Vagina (tissue), 2 donors: ENCODE results near the gene KCNA1.

Experiments used
- POLR2A ChIP-seq, 2 donors: fragments of 450-650 bp; IDR thresholded peaks; one replicate each; pipeline ENCODE4 v1.6.1; 2017; ENCODE audit warnings: antibody characterized with exemption in 2 of 2, mild to moderate bottlenecking in 2 of 2, moderate library complexity in 2 of 2
- POLR2AphosphoS5 ChIP-seq, 2 donors: sonication (generic); formaldehyde crosslinking; IDR thresholded peaks; one replicate each; pipeline ENCODE4 v1.9.0; 2017; ENCODE audit warnings: antibody characterized with exemption in 2 of 2, mild to moderate bottlenecking in 2 of 2, low read depth in 1 of 2; ENCODE audit not compliant: insufficient read depth in 1 of 2
- TF ChIP-seq, protein P1 (sequence below), 3 experiments: fragments of 450-650 bp in 2 of 3; fragments of 200-600 bp in 1 of 3; sonication (generic) in 1 of 3; IDR thresholded peaks; one replicate each; pipeline ENCODE4 v1.5.1; 2017 to 2019; ENCODE audit warnings: antibody characterized with exemption in 3 of 3, mild to moderate bottlenecking in 2 of 3, moderate library complexity in 2 of 3

GRCh38 chr12:4910502-4911315, 1.0 kb downstream of the KCNA1 start:
- TF ChIP-seq POLR2AphosphoS5 (IDR thresholded peaks at IDR 0.05; ENCODE audit: insufficient read depth in 1 of 2, low read depth in 1 of 2), result no peak
- TF ChIP-seq, protein P1, sequence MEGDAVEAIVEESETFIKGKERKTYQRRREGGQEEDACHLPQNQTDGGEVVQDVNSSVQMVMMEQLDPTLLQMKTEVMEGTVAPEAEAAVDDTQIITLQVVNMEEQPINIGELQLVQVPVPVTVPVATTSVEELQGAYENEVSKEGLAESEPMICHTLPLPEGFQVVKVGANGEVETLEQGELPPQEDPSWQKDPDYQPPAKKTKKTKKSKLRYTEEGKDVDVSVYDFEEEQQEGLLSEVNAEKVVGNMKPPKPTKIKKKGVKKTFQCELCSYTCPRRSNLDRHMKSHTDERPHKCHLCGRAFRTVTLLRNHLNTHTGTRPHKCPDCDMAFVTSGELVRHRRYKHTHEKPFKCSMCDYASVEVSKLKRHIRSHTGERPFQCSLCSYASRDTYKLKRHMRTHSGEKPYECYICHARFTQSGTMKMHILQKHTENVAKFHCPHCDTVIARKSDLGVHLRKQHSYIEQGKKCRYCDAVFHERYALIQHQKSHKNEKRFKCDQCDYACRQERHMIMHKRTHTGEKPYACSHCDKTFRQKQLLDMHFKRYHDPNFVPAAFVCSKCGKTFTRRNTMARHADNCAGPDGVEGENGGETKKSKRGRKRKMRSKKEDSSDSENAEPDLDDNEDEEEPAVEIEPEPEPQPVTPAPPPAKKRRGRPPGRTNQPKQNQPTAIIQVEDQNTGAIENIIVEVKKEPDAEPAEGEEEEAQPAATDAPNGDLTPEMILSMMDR (IDR thresholded peaks at IDR 0.05), result no peak
- TF ChIP-seq POLR2A (IDR thresholded peaks at IDR 0.05), result no peak
